SH-SY5Y (cell line): ENCODE measurements around the gene DPH7.

Source experiments
- GATA2 ChIP-seq: IDR thresholded peaks from 2 replicates; pipeline ENCODE4 v1.6.1; 2011; ENCODE audit warnings: mild to moderate bottlenecking, low read depth, low read length
- GATA3 ChIP-seq: IDR thresholded peaks from 2 replicates; pipeline ENCODE4 v1.6.1; 2011; ENCODE audit warnings: low read depth, mild to moderate bottlenecking, low read length, moderate library complexity

- TF ChIP-seq GATA3: no peak
- TF ChIP-seq GATA2: no peak
Measured at GRCh38 chr9:137583347-137583746, 4.6 kb upstream of the DPH7 start.
